ENCODE results near the gene MDM2. TPM values are rescaled to one million over a fixed set of nuclear protein-coding genes. Genes with fewer than 3 reads are reported as not detected.

MDM2 gene
- total and polyA plus RNA-seq, 10 of the 15 experiments (the other 5 are each of a cell fraction or from before 2014, with no cell fraction given), result 48.2 to 174 (median 85.0) TPM

- TF ChIP-seq STAT3 (IDR thresholded peaks at IDR 0.05; ENCODE audit: low read depth, low read length), result no peak
- peak; percentile 72; the same call in 1 of the 2 replicates for TF ChIP-seq MTA2 (IDR thresholded peaks at IDR 0.05; ENCODE audit: low read depth)
- TF ChIP-seq MLLT1 (IDR thresholded peaks at IDR 0.05), result no peak
- 0 out of 3 replicates have a peak, but pooled peaks of 1 of the 2 experiments have one; percentile 4 for TF ChIP-seq EGR1 (IDR thresholded peaks at IDR 0.05; ENCODE audit: borderline replicate concordance in 1 of 2, low read depth in 2 of 2, low read length in 2 of 2)
- no peak for TF ChIP-seq HDAC2 (IDR thresholded peaks at IDR 0.05)
- peak; percentile 80 for TF ChIP-seq ATF7 (IDR thresholded peaks at IDR 0.05; ENCODE audit: low read depth)
- TF ChIP-seq E2F4 (IDR thresholded peaks at IDR 0.05; ENCODE audit: low read depth, low read length), result no peak
These were observed 612 bp downstream of the MDM2 start (continued) for GRCh38 chr12:68808388-68809189.

All from GM12878 (cell line).